Measurements from ENCODE around the gene PDGFB. TPM values are rescaled to one million over a fixed set of nuclear protein-coding genes. Genes with fewer than 3 reads are reported as not detected.

PDGFB gene
- total RNA-seq, 1 donor from 2014 or later, result 0.78 TPM

- Mint-ChIP-seq H3K27ac (no peak overlapping the region), H3K9me3 (no peaks in the 10 kb centered on the region), H3K36me3 (ENCODE audit: low read depth) (no peaks in the 10 kb centered on the region), H3K27me3 (ENCODE audit: insufficient read depth) (peaks cover 18% of the 10 kb centered on the region), H3K4me3 (no peak overlapping the region), H3K4me1 (ENCODE audit: low read depth) (peaks cover 7% of the 10 kb centered on the region)
- intact Hi-C loops (cut with micrococcal nuclease), result no loop called here
- DNase-seq (ENCODE audit: low spot score), result no peak
Measured at GRCh38 chr22:39205344-39206021, 39.3 kb downstream of the PDGFB start.

GRCh38 chr22:39204216-39204615 lies 40.6 kb downstream of the PDGFB start:
- H3K27me3 Mint-ChIP-seq (ENCODE audit: insufficient read depth), result peaks cover 25% of the 10 kb centered on the region
- intact Hi-C loops (cut with micrococcal nuclease), result no loop called here

GRCh38 chr22:39197578-39197977 lies 47.2 kb downstream of the PDGFB start:
- peaks cover 4% of the 10 kb centered on the region for H3K9me3 Mint-ChIP-seq
- H3K27ac Mint-ChIP-seq, result no peak overlapping the region
- H3K27me3 Mint-ChIP-seq (ENCODE audit: insufficient read depth), result peaks cover 41% of the 10 kb centered on the region
- H3K4me3 Mint-ChIP-seq, result no peak overlapping the region
- no peaks in the 10 kb centered on the region for H3K36me3 Mint-ChIP-seq (ENCODE audit: low read depth)
- intact Hi-C loops (cut with micrococcal nuclease), result no loop called here
- DNase-seq (ENCODE audit: low spot score), result no peak
- H3K4me1 Mint-ChIP-seq (ENCODE audit: low read depth), result no peaks in the 10 kb centered on the region

More at GRCh38 chr22:39204216-39204615, 40.6 kb downstream of the PDGFB start:
- H3K4me1 Mint-ChIP-seq (ENCODE audit: low read depth), result peaks cover 7% of the 10 kb centered on the region
- H3K9me3 Mint-ChIP-seq, result no peaks in the 10 kb centered on the region
- H3K27ac Mint-ChIP-seq, result no peak overlapping the region
- no peak overlapping the region for H3K4me3 Mint-ChIP-seq
- no peaks in the 10 kb centered on the region for H3K36me3 Mint-ChIP-seq (ENCODE audit: low read depth)
- no peak for DNase-seq (ENCODE audit: low spot score)

- DNase-seq (ENCODE audit: low spot score), result no peak
- Mint-ChIP-seq H3K4me3 (no peak overlapping the region), H3K27me3 (ENCODE audit: insufficient read depth) (peaks cover 37% of the 10 kb centered on the region), H3K9me3 (peaks cover 4% of the 10 kb centered on the region), H3K4me1 (ENCODE audit: low read depth) (no peaks in the 10 kb centered on the region), H3K27ac (no peak overlapping the region), H3K36me3 (ENCODE audit: low read depth) (no peaks in the 10 kb centered on the region)
- intact Hi-C loops (cut with micrococcal nuclease), result no loop called here
Measured at GRCh38 chr22:39194098-39194497, 50.7 kb downstream of the PDGFB start.

- Mint-ChIP-seq H3K27me3 (ENCODE audit: insufficient read depth) (peaks cover 24% of the 10 kb centered on the region), H3K4me3 (no peak overlapping the region)
Measured at GRCh38 chr22:39188809-39189208, 56.0 kb downstream of the PDGFB start.

GRCh38 chr22:39185601-39186012 lies 59.2 kb downstream of the PDGFB start:
- H3K4me3 Mint-ChIP-seq, result no peak overlapping the region
- intact Hi-C loops (cut with micrococcal nuclease), result no loop called here
- no peaks in the 10 kb centered on the region for H3K9me3 Mint-ChIP-seq
- H3K4me1 Mint-ChIP-seq (ENCODE audit: low read depth), result no peaks in the 10 kb centered on the region
- no peak overlapping the region for H3K27ac Mint-ChIP-seq
- peaks cover 14% of the 10 kb centered on the region for H3K27me3 Mint-ChIP-seq (ENCODE audit: insufficient read depth)
- DNase-seq (ENCODE audit: low spot score), result no peak
- no peaks in the 10 kb centered on the region for H3K36me3 Mint-ChIP-seq (ENCODE audit: low read depth)

More at GRCh38 chr22:39188809-39189208, 56.0 kb downstream of the PDGFB start:
- no peak overlapping the region for H3K27ac Mint-ChIP-seq
- no peaks in the 10 kb centered on the region for H3K4me1 Mint-ChIP-seq (ENCODE audit: low read depth)
- intact Hi-C loops (cut with micrococcal nuclease), result no loop called here
- H3K9me3 Mint-ChIP-seq, result no peaks in the 10 kb centered on the region
- no peak for DNase-seq (ENCODE audit: low spot score)
- H3K36me3 Mint-ChIP-seq (ENCODE audit: low read depth), result no peaks in the 10 kb centered on the region

GRCh38 chr22:39184586-39185577 lies 59.9 kb downstream of the PDGFB start:
- no peaks in the 10 kb centered on the region for H3K4me1 Mint-ChIP-seq (ENCODE audit: low read depth)
- intact Hi-C loops (cut with micrococcal nuclease), result no loop called here
- peaks cover 12% of the 10 kb centered on the region for H3K27me3 Mint-ChIP-seq (ENCODE audit: insufficient read depth)
- H3K4me3 Mint-ChIP-seq, result no peak overlapping the region
- no peaks in the 10 kb centered on the region for H3K36me3 Mint-ChIP-seq (ENCODE audit: low read depth)
- H3K27ac Mint-ChIP-seq, result no peak overlapping the region
- no peak for DNase-seq (ENCODE audit: low spot score)
- H3K9me3 Mint-ChIP-seq, result no peaks in the 10 kb centered on the region

- no peak overlapping the region for H3K4me3 Mint-ChIP-seq
- no peaks in the 10 kb centered on the region for H3K4me1 Mint-ChIP-seq (ENCODE audit: low read depth)
- intact Hi-C loops (cut with micrococcal nuclease), result no loop called here
- peaks cover 13% of the 10 kb centered on the region for H3K27me3 Mint-ChIP-seq (ENCODE audit: insufficient read depth)
- H3K36me3 Mint-ChIP-seq (ENCODE audit: low read depth), result no peaks in the 10 kb centered on the region
- no peaks in the 10 kb centered on the region for H3K9me3 Mint-ChIP-seq
- DNase-seq (ENCODE audit: low spot score), result no peak
- no peak overlapping the region for H3K27ac Mint-ChIP-seq
Measured at GRCh38 chr22:39183991-39184585, 60.7 kb downstream of the PDGFB start.

- DNase-seq (ENCODE audit: low spot score), result no peak
- no peak overlapping the region for H3K27ac Mint-ChIP-seq
- H3K4me3 Mint-ChIP-seq, result no peak overlapping the region
- H3K36me3 Mint-ChIP-seq (ENCODE audit: low read depth), result no peaks in the 10 kb centered on the region
- intact Hi-C loops (cut with micrococcal nuclease), result no loop called here
- H3K9me3 Mint-ChIP-seq, result no peaks in the 10 kb centered on the region
- peaks cover 8% of the 10 kb centered on the region for H3K4me1 Mint-ChIP-seq (ENCODE audit: low read depth)
- peaks cover 9% of the 10 kb centered on the region for H3K27me3 Mint-ChIP-seq (ENCODE audit: insufficient read depth)
Measured at GRCh38 chr22:39182478-39183030, 62.2 kb downstream of the PDGFB start.

GRCh38 chr22:39181778-39182177 lies 63.0 kb downstream of the PDGFB start:
- H3K4me3 Mint-ChIP-seq, result no peak overlapping the region
- no peak for DNase-seq (ENCODE audit: low spot score)
- no peak overlapping the region for H3K27ac Mint-ChIP-seq
- H3K36me3 Mint-ChIP-seq (ENCODE audit: low read depth), result no peaks in the 10 kb centered on the region
- peaks cover 9% of the 10 kb centered on the region for H3K4me1 Mint-ChIP-seq (ENCODE audit: low read depth)
- intact Hi-C loops (cut with micrococcal nuclease), result no loop called here
- H3K9me3 Mint-ChIP-seq, result no peaks in the 10 kb centered on the region
- peaks cover 4% of the 10 kb centered on the region for H3K27me3 Mint-ChIP-seq (ENCODE audit: insufficient read depth)

GRCh38 chr22:39181356-39181755 lies 63.4 kb downstream of the PDGFB start:
- H3K27ac Mint-ChIP-seq, result no peak overlapping the region
- no peak for DNase-seq (ENCODE audit: low spot score)
- peaks cover 9% of the 10 kb centered on the region for H3K4me1 Mint-ChIP-seq (ENCODE audit: low read depth)
- H3K4me3 Mint-ChIP-seq, result no peak overlapping the region
- intact Hi-C loops (cut with micrococcal nuclease), result no loop called here
- peaks cover 4% of the 10 kb centered on the region for H3K27me3 Mint-ChIP-seq (ENCODE audit: insufficient read depth)
- no peaks in the 10 kb centered on the region for H3K36me3 Mint-ChIP-seq (ENCODE audit: low read depth)
- no peaks in the 10 kb centered on the region for H3K9me3 Mint-ChIP-seq

- DNase-seq (ENCODE audit: low spot score), result no peak
- Mint-ChIP-seq H3K36me3 (ENCODE audit: low read depth) (no peaks in the 10 kb centered on the region), H3K9me3 (no peaks in the 10 kb centered on the region), H3K4me1 (ENCODE audit: low read depth) (peaks cover 9% of the 10 kb centered on the region), H3K4me3 (no peak overlapping the region), H3K27me3 (ENCODE audit: insufficient read depth) (peaks cover 2% of the 10 kb centered on the region), H3K27ac (no peak overlapping the region)
- intact Hi-C loops (cut with micrococcal nuclease), result no loop called here
Measured at GRCh38 chr22:39179841-39180335, 64.9 kb downstream of the PDGFB start.
